Measurements from ENCODE around the gene ANKS1A. TPM values are rescaled to one million over a fixed set of nuclear protein-coding genes. Genes with fewer than 3 reads are reported as not detected.

The ANKS1A gene
- total RNA-seq, 1 experiment from 2014 or later, result 26.5 TPM

DNA sequence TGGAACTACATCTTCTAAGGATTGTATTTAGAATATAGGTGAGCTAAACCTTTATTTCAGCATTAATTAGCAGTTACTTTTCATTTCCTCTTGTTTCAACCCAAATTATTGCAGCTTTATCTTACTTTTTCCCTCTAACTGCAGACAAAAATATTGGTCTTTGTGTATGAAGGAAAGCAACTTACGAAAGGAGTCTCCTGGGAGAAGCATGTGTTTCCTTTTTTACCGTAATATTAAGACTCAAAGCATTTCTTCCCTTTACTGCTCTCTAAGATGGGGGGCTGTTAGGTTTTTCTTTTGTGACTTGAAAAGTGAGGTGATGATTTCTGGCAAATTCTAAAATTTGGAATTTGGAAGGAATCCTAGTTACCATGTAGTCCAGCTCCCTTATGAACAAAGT, 141.0 kb downstream of the ANKS1A start:
- no peak overlapping the region for H3K4me3 Mint-ChIP-seq
- H2BK5ac ChIP-seq (ENCODE audit: insufficient read length, low read length), result no peak overlapping the region
- H4K5ac ChIP-seq (ENCODE audit: insufficient read length, low read depth, low read length), result no peak overlapping the region
- TF ChIP-seq, protein P1, sequence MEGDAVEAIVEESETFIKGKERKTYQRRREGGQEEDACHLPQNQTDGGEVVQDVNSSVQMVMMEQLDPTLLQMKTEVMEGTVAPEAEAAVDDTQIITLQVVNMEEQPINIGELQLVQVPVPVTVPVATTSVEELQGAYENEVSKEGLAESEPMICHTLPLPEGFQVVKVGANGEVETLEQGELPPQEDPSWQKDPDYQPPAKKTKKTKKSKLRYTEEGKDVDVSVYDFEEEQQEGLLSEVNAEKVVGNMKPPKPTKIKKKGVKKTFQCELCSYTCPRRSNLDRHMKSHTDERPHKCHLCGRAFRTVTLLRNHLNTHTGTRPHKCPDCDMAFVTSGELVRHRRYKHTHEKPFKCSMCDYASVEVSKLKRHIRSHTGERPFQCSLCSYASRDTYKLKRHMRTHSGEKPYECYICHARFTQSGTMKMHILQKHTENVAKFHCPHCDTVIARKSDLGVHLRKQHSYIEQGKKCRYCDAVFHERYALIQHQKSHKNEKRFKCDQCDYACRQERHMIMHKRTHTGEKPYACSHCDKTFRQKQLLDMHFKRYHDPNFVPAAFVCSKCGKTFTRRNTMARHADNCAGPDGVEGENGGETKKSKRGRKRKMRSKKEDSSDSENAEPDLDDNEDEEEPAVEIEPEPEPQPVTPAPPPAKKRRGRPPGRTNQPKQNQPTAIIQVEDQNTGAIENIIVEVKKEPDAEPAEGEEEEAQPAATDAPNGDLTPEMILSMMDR (conservative IDR thresholded peaks at IDR 0.05), result no peak
- H3K9ac ChIP-seq (ENCODE audit: extremely low read depth, insufficient read length, low read length), result no peak overlapping the region
- H2AK5ac ChIP-seq (ENCODE audit: insufficient read length, low read length), result no peak overlapping the region
- H3K27ac Mint-ChIP-seq, result no peak overlapping the region
- H3K27me3 ChIP-seq (ENCODE audit: insufficient read depth, low read length), result no peaks in the 10 kb centered on the region
- H3K9me3 ChIP-seq (ENCODE audit: control insufficient read depth, low read depth, low read length), result no peaks in the 10 kb centered on the region
- H3K14ac ChIP-seq (ENCODE audit: insufficient read depth, low read length), result no peak overlapping the region
- H3K79me2 ChIP-seq (ENCODE audit: insufficient read depth, low read length), result no peaks in the 10 kb centered on the region
- H3K18ac ChIP-seq (ENCODE audit: insufficient read length, low read depth, low read length), result no peak overlapping the region
- no peak overlapping the region for H2BK12ac ChIP-seq (ENCODE audit: insufficient read length, low read depth, low read length)
- WGBS (ENCODE audit: extremely low coverage, insufficient read length, low lambda C conversion rate), result no CpG with 5 or more reads among the region's 2 CpGs
- H2AFZ ChIP-seq (ENCODE audit: low read length), result no peak overlapping the region
- H3K9me3 Mint-ChIP-seq, result no peaks in the 10 kb centered on the region
- H3K79me1 ChIP-seq (ENCODE audit: insufficient read depth, low read depth, low read length, poor library complexity, severe bottlenecking), result no peaks in the 10 kb centered on the region
- H3K23me2 ChIP-seq (ENCODE audit: insufficient read length, low read depth, low read length, poor library complexity, severe bottlenecking), result no peaks in the 10 kb centered on the region
- no peak overlapping the region for H3K4me2 ChIP-seq (ENCODE audit: insufficient read depth, insufficient read length, low read length)
- no peak overlapping the region for H3K56ac ChIP-seq (ENCODE audit: insufficient read length, low read depth, low read length)
- no peak overlapping the region for H4K91ac ChIP-seq (ENCODE audit: insufficient read length, low read depth, low read length)
- H3T11ph ChIP-seq (ENCODE audit: low read length), result no peak overlapping the region
- H3K27ac ChIP-seq (ENCODE audit: insufficient read length, low read depth, low read length), result no peak overlapping the region
- H2BK15ac ChIP-seq (ENCODE audit: low read depth, low read length), result no peak overlapping the region
- H3K27me3 Mint-ChIP-seq (ENCODE audit: low read depth), result no peaks in the 10 kb centered on the region
- H3K4me1 ChIP-seq (ENCODE audit: insufficient read depth, low read length), result peaks cover 11% of the 10 kb centered on the region
- H3K23ac ChIP-seq (ENCODE audit: insufficient read length, low read depth, low read length), result no peak overlapping the region
- peaks cover 0 to 4% (median 2%) of the 10 kb centered on the region in 3 experiments; a peak in 4 of 7 replicates for H3K36me3 Mint-ChIP-seq (ENCODE audit: insufficient read depth in 1 of 3, low read depth in 3 of 3)
- H4K20me1 ChIP-seq (ENCODE audit: control insufficient read depth, insufficient read depth, insufficient read length), result no peaks in the 10 kb centered on the region
- H3K4me1 Mint-ChIP-seq, result peaks cover 51% of the 10 kb centered on the region in 2 experiments
- no peak for DNase-seq
- H2BK20ac ChIP-seq (ENCODE audit: low read depth, low read length, poor library complexity, severe bottlenecking), result no peak overlapping the region
- no peak overlapping the region for H4K8ac ChIP-seq (replicated peaks; ENCODE audit: insufficient read length, low read depth, low read length)
- no peak overlapping the region for H2BK120ac ChIP-seq (ENCODE audit: low read depth, low read length, poor library complexity, severe bottlenecking)
- no peak overlapping the region for H3K4ac ChIP-seq (ENCODE audit: low read depth, low read length)

Data from H9 (cell line).